Muscle of arm (tissue), 12 donors: ENCODE measurements around the gene FIBCD1. TPM values are rescaled to one million over a fixed set of nuclear protein-coding genes. Genes with fewer than 3 reads are reported as not detected.

ENCODE experiments used
- DNase-seq: peaks from one replicate; pipeline ENCODE4 v3.0.0-alpha.2; 2013
- polyA plus RNA-seq, 12 donors: library from polyadenylated mRNA; unstranded; fragments of 120-200 nt; gene quantifications; one replicate each; pipeline ENCODE4 v1.2.1, GENCODE V29; 2013; ENCODE audit not compliant: insufficient read length in 12 of 12

The FIBCD1 gene
- polyA plus RNA-seq, 12 donors: 0.12 to 3.3 (median 0.26) TPM; not detected in 8

DNA sequence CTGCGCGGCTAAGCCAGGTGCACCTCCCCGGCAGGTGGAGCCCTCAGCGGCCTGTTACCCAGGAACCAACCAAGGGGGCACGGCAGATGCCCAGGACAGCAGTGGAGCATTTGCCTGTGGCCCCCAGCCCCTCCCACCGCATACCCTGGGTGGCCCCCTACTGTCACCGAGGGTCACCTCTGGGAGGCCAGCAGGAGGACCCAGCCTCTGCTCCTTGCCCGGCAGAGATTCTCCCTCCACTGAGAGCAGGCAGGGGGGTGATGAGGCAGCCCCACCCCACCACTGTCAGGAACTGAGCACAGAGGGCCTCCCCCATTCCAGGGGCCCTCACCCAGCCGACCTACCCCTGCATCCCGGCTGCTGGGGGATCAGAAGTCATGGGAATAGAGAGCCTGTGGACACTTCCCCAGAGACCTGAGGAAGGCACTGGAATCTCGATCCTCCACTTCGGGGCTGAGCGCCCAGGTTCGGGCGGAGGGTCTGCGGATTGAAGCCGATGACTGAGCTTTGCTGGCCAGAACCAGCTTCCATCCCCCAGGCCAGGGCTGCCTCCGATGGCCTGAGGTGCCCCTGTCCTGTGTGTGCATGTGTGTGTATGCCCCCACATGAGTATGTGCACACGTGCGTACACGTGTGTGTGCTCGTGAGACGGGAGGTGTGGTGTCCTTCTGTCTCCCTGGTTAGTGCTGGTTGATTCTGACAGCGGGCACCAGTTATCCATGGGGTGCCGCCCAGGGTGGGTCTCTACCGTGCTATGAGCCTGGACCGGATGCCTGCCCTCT lies 42.6 kb downstream of the FIBCD1 start, which contains the start of gene QRFP:
TSS of gene QRFP (minus strand) at position 580 of the 782 bp plus-strand sequence. CDS start 2,974 bp downstream, outside the sequence.
- DNase-seq: no peak

DNA sequence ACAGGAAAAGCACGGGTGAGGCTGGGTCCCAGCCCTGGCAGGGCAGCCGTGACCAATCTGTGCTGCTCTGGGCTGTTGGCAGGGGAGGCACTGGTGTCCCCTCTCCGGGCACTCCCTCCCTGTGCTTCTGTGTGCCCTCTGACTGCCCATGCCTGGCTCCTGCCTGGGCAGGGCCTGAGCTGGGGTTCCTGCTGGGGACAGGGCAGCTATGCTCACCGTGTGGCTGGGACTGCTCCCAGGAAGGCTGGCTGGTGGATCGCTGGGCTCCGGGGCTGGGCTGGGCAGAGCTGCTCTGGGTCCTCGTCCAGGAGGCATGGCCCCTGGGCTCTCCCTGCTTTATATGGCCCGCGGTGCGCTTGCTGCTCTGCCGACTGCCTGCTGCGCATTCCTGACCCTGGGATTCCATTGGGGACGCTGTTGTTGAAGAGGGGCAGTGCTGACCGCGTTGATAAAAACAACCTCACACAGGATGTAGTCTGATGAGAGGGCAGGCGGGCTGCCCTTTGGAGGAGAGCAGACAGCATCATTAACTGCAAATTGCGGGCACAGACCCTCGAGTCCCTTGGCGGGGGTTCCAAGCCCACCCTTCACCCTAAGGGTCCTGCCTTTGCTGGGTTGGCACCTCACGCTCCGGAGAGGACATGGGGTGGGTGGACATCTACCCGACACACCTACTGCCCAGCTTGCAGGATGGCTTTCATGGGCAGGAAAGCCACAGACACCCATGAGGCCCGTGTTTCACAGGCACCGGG lies 43.4 kb downstream of the FIBCD1 start:
- no peak for DNase-seq

DNA sequence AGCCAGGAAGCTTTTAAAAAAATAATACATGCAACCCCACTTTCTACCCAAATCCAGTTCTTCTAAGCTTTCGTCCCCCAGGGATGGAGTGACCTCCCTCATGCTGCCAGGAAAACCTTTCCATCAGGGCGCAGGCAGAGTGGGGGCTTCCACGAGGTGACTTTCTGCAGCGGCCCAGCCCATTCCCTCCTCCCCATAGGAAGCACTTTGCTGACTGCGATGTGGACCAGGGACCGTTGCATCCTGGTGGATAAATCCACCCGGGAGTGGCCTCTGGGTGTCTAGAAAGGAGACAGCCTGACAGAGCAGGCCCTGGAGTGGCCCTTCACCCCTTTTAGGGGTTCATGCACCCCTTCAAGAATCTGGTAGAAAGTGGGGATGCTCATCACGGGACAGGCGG lies 44.0 kb downstream of the FIBCD1 start:
- DNase-seq: no peak

DNA sequence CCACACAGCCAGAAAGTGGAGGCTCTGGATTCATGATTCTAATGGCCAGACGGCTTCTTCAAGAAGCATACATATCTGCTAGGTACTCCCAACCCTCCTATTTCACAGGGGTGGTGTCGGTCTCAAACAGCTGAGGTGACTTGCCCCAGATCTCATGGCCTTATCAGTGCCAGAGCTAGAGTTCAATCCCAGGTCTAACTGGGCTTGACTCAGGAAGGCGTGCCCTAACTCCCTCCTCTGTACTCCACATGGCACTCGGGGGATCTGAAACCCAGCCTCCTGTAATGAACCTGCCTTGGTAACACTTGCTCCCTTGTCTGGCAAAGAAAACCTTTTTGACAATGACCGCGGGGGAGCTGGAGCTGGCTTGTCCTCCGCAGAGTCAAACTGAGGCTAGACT lies 44.5 kb downstream of the FIBCD1 start:
- DNase-seq: no peak

DNA sequence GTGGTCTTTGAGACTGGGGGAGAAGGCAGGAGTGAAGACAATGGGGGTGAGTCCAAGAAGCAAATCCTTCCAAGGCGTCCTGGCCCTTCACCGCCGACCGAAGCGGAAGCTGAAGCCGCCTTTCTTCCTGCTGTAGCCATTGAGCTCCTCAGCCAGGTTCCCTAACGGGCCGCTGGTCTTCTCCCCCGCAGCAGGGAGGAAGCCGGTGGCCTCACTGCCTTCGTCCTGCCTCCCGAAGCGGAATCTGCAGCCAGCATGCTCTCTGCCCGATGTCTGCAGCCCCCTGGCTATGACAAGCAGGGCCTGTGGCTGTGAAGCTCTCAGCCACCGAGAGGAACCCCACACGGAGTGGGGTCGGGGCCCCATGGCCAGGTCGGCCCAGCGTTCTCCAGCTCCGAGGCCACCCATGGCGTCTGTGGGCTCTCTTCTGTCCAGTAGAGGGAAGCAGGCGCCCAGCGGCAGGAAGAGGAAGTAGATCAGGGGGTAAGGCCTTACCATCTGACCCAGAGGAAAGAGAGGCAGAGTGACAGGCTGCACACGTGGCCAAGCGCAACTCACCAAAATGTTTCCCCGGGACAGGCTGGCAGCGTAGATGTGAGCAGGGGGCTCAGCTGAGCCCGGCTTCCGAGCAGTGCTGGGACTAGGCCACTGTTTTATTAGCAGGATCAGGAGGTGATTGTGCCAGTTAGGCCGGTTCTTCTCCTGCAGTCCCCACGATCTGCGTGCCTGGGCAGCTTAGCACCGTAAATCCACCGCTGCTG lies 45.5 kb downstream of the FIBCD1 start:
- DNase-seq: peak; percentile 34

DNA sequence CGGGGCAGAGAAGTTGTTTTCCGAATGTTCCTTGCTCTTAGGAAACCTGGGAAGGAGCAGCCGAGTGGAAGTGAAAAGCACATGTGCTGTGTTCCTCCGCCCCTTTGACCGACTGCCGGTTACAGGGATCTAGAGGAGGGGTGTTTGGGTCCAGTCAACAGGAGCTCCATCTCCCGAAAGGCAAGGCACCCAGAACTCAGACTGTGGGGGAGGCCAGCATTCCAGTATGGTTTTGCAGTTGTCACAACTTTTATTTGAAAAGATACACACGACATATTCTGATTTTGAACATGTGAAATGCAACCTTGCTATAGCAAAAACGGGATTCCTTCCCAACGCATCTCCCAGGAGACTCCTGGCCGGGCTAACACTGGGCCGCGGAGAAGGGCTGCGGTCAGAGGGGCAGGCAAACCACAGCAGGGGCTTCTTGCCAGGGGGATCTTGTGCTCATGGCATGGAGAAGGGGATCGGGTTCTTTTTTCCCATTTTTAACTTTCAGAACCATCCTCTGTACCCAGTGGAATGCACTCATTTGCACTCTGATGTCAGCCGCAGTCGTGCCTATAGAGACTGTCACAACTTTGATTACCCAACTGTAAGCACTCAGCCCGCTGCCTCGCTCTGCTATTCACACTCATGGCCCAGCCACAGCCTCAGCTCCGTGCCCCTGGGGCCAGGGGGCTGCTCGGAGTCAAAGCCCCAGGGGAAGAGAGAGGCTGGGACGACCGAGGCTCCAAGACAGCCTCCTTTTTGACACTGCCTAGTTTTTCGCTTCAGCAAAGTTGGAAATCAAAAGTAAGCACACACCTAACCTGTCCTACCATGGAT lies 46.4 kb downstream of the FIBCD1 start:
- DNase-seq: no peak

DNA sequence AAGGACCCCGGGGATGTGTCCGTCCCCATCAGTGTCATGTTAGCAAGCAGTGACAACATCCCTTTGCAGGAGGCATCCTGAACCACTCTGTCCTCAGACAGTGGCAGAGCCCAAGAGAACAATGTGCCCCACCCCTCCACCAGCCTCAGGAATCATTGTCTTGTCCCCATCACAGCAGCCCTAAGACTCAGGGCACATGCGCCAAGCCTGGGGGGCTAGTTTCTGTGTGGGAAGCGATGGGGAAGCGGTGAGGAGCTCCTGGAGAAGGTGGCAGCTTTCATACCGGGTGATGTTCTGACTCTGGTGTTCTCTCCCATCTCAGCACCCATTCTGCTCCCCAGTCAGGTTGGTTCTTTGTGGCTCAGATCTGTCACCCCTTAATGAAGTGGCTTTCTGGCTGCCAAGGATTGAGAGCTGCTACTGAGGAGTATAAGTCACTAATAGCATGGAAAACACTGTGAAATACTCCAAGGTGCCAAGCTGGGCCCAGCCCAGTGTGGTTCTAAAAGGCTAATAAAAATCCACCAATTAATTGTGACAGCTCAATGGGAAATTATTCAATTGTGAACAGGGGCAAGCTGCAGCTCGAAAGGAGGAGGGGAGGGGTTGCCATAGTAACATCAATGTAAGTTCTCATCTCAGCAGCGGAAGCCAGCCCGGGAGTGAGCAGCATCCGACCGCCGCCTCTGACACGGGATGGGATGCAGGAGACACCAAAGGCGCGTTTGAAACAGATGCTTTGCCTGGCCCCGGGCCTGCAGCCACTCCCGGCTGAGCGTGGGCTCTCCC lies 47.2 kb downstream of the FIBCD1 start:
- DNase-seq: no peak

DNA sequence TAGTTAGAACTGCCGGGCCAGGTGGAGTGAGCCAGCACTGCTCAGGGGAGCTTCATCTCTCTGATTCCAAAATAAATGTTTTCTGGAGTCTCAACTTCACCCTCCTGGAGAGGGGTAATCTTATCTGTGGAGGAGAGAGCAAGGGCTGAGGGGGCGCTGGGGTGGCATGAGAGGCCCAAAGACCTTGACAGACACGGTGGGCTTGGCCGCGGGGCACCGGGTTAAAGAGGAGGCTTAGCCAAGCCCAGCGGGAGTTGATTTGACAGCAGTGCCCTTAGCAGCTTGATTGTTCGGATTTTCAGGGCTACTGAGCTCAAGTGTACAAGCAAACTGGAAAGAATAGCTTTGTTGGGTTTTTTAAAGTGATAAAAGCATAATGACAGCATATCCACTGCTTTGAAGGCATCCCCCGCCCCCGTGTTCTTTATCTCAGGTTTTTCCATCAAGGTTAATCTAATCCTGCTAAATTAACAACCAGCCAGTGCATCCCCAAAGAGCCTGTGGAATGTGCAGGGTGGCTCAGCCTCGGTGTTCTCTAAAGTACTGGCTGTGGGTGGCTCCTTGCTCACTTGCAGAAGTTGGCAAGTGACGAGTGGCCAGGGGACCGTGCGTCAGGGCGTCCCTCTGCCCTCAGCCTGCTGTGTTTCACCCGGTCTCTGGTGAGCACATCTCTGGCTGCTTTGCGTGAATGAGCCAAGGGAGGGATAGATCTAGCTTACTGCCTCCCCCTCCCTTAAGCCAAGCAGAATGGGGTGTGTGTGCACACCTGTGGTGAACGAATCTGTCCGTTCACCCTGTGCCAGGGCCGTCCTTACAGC lies 48.0 kb downstream of the FIBCD1 start:
- DNase-seq: no peak

DNA sequence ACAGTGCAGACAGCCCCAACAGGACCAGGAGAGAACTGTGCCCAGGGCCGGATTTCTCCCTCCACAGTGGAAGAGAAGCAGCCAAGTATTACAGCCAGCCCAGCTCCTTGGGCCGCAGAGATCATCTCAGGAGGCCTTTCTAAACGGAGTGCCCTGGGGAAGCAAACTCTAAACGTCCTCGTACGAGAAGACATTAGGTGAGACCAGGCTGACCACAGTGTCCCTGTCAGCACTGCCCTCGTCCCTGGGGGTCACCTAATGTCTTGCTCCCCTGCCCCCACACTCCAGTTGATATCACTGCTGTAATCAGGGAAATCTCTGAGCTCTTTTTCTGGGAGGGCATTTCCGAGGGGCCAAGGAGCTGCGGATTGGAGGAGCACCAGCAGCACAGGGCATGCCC lies 48.9 kb downstream of the FIBCD1 start:
- no peak for DNase-seq

DNA sequence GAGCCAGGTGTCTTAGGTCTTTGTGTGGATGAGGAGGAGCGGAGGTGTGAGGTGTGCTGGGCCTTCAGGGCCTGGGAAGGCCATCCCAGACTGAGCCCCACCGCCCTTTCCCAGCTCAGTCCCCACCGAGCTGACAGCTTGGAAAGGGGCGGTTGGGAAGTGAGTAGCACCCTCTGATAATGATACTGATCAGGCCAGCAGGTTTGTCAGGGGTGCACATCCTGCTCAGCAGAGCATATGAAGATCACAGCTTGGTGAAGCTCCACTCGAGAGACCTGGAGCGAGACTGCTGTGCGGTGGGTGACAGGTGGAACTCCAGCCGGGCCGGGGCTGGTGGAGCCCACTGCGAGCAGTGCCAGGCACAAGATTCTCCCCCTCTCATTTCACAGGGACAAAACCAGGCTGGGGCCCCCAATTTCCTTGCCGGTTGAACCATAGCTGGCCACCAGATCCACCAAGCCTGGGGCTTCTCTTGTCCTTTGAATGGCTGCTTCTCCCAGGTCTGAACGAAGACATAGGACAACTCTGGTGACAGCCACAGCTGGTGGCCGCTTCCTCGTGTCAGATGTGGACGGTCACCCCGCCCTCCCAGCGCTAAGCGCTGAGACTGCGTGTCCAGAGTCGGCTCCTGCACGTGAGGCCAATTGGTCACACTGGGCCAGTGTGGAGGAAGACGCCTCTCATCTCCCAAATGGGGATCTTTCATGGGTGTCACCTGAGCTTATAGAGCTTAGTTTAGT lies 50.7 kb downstream of the FIBCD1 start:
- DNase-seq: no peak

DNA sequence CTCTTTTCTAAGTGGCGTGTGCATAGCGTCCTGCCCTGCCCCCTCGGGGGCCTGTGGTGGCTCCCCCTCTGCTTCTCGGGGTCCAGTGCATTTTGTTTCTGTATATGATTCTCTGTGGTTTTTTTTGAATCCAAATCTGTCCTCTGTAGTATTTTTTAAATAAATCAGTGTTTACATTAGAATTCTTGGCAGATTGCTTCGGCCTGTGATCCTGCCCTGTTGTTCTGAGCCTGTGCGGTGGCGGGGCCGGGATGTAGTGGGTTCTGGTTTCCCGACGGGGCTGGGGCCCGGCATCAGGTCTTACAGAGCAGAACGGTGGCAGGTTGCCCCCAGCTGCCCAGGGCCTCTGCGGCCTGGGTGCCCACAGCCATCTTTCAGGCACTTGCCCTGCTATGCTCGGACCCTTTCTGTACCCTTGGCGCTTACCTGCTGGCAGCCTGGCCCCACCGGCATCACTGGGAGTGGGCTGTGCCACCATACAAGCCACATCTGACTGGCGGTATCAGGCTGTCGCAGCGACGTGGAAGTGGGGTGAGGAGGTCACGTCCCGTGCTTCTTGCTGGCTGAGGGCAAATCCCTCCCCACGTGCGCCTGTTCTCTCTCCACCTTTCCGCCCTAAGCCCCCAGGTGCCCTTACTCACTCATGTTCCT lies 51.4 kb downstream of the FIBCD1 start:
- DNase-seq: no peak

DNA sequence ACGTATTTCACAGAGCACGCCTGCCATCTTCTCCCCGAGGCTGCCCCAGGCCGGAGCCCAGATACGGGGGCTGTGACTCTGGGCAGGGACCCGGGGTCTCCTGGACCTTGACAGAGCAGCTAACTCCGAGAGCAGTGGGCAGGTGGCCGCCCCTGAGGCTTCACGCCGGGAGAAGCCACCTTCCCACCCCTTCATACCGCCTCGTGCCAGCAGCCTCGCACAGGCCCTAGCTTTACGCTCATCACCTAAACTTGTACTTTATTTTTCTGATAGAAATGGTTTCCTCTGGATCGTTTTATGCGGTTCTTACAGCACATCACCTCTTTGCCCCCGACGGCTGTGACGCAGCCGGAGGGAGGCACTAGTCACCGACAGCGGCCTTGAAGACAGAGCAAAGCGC lies 52.1 kb downstream of the FIBCD1 start:
- DNase-seq: no peak

DNA sequence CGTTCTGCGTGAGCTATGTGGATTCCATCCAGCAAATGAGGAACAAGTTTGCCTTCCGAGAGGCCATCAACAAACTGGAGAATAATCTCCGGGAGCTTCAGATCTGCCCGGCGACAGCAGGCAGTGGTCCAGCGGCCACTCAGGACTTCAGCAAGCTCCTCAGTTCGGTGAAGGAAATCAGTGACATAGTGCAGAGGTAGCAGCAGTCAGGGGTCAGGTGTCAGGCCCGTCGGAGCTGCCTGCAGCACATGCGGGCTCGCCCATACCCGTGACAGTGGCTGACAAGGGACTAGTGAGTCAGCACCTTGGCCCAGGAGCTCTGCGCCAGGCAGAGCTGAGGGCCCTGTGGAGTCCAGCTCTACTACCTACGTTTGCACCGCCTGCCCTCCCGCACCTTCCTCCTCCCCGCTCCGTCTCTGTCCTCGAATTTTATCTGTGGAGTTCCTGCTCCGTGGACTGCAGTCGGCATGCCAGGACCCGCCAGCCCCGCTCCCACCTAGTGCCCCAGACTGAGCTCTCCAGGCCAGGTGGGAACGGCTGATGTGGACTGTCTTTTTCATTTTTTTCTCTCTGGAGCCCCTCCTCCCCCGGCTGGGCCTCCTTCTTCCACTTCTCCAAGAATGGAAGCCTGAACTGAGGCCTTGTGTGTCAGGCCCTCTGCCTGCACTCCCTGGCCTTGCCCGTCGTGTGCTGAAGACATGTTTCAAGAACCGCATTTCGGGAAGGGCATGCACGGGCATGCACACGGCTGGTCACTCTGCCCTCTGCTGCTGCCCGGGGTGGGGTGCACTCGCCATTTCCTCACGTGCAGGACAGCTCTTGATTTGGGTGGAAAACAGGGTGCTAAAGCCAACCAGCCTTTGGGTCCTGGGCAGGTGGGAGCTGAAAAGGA lies 53.3 kb downstream of the FIBCD1 start:
- DNase-seq: no peak

DNA sequence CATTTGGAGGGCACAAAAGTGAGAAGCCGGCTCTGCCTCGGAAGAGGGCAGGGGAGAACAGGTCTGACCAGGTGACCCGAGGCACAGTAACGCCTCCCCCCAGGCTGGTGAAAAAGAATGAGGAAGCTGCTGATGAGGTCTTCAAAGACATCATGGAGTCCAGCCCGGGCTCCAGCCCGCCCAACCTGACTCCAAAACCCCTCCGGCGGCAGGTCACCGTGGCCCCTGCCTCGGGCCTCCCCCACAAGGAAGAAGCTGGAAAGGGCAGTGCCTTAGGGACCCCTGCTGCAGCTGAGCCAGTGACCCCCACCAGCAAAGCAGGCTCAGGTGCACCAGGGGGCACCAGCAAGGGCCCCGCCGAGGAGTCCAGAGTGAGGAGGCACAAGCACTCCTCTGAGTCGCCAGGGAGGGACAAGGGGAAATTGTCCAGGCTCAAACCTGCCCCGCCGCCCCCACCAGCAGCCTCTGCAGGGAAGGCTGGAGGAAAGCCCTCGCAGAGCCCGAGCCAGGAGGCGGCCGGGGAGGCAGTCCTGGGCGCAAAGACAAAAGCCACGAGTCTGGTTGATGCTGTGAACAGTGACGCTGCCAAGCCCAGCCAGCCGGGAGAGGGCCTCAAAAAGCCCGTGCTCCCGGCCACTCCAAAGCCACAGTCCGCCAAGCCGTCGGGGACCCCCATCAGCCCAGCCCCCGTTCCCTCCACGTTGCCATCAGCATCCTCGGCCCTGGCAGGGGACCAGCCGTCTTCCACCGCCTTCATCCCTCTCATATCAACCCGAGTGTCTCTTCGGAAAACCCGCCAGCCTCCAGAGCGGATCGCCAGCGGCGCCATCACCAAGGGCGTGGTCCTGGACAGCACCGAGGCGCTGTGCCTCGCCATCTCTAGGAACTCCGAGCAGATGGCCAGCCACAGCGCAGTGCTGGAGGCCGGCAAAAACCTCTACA lies 54.2 kb downstream of the FIBCD1 start:
- DNase-seq: no peak

DNA sequence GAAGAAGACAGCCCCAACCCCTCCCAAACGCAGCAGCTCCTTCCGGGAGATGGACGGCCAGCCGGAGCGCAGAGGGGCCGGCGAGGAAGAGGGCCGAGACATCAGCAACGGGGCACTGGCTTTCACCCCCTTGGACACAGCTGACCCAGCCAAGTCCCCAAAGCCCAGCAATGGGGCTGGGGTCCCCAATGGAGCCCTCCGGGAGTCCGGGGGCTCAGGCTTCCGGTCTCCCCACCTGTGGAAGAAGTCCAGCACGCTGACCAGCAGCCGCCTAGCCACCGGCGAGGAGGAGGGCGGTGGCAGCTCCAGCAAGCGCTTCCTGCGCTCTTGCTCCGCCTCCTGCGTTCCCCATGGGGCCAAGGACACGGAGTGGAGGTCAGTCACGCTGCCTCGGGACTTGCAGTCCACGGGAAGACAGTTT lies 54.9 kb downstream of the FIBCD1 start:
- DNase-seq: no peak

DNA sequence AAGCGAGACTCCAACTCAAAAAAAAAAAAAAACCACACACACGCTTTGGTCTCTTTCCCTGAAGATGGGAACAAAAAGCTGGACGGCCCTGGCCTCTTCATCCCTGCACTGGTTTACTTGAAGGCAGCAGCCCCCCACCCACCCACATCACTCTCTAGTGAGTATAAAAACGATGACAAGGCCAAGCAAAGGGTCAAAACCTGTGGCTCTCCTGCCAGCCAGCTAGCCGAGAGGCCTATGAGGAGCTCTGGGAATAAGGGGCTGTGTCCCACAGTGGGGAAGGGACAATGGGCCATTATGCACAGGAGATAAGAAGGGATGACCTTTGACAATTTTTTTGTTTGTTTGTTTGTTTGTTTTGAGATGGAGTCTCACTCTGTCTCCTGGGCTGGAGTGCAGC lies 55.6 kb downstream of the FIBCD1 start:
- no peak for DNase-seq
